Testis (tissue), 3 donors: ENCODE results near the gene CCDC102A. TPM values are rescaled to one million over a fixed set of nuclear protein-coding genes. Genes with fewer than 3 reads are reported as not detected.

Experiments used
- DNase-seq: peaks from one replicate; pipeline ENCODE4 v3.0.0-alpha.2; 2019
- H3K27ac ChIP-seq, 2 donors: fragments of 200-600 bp; sonication (generic); one replicate each; pipeline ENCODE4 v1.5.1; 2019
- H3K27me3 ChIP-seq: fragments of 200-600 bp; sonication (generic); one replicate; pipeline ENCODE4 v1.5.1; 2019
- H3K36me3 ChIP-seq: fragments of 200-600 bp; sonication (generic); one replicate; pipeline ENCODE4 v1.5.1; 2017; ENCODE audit warnings: low read depth; ENCODE audit errors: missing control alignments
- H3K4me1 ChIP-seq: fragments of 200-600 bp; sonication (generic); one replicate; pipeline ENCODE4 v1.5.1; 2019
- H3K4me3 ChIP-seq, 2 donors: fragments of 200-600 bp; sonication (generic); one replicate each; pipeline ENCODE4 v1.5.1; 2017 to 2019
- H3K9me3 ChIP-seq: fragments of 200-600 bp; sonication (generic); one replicate; pipeline ENCODE4 v1.5.1; 2017
- POLR2A ChIP-seq: fragments of 450-650 bp; IDR thresholded peaks from one replicate; pipeline ENCODE4 v1.6.1; 2017; ENCODE audit warnings: antibody characterized with exemption, mild to moderate bottlenecking, moderate library complexity
- WGBS, 2 donors: methylation state at CpG; one replicate each; pipeline ENCODE4 v1.1.5; 2018; 5-methylcytosine and 5-hydroxymethylcytosine counted together
- intact Hi-C: fragments of 100-400 bp; cut with DNase I; formaldehyde crosslinking; loops from one replicate; pipeline ENCODE4 v1.15.1; 2023; ENCODE audit warnings: low total_unique reads
- polyA plus RNA-seq: library from polyadenylated mRNA; stranded (reverse); fragments of 350-450 nt; fragmentation: Illumina TruSeq; extraction: RNeasy Lipid Tissue Mini Kit (QIAGEN cat#74804); gene quantifications from one replicate; pipeline ENCODE4 v1.2.3, GENCODE V29; 2014; ENCODE audit warnings: low read depth, low replicate concordance; ENCODE audit not compliant: insufficient read depth
- total RNA-seq, 2 donors: library from RNA; depleted of rRNA; stranded (reverse); fragments of >200 nt; gene quantifications; one replicate each; pipeline ENCODE4 v1.2.3, GENCODE V29; 2016
- TF ChIP-seq, protein P1 (sequence below), 3 experiments: fragments of 450-650 bp in 2 of 3; fragments of 200-600 bp in 1 of 3; sonication (generic) in 1 of 3; IDR thresholded peaks; one replicate each; pipeline ENCODE4 v1.5.1; 2016 to 2019; ENCODE audit warnings: antibody characterized with exemption in 3 of 3, mild to moderate bottlenecking in 2 of 3, moderate library complexity in 1 of 3

CCDC102A gene
- total and polyA plus RNA-seq, 3 donors from 2014 or later = 7.7 to 16.7 (median 13.1) TPM

GRCh38 chr16:57535680-57536305 lies 578 bp downstream of the CCDC102A start:
- Histone ChIP-seq H3K4me3 (peak overlapping the region; percentile 72 to 84), H3K27me3 (no peaks in the 10 kb centered on the region), H3K27ac (peak overlapping the region; percentile 61 to 84), H3K36me3 (no peaks in the 10 kb centered on the region), H3K4me1 (peaks cover 35% of the 10 kb centered on the region), H3K9me3 (no peaks in the 10 kb centered on the region)
- DNase-seq = peak; percentile 95
- intact Hi-C loops = no loop called here
- TF ChIP-seq, protein P1, sequence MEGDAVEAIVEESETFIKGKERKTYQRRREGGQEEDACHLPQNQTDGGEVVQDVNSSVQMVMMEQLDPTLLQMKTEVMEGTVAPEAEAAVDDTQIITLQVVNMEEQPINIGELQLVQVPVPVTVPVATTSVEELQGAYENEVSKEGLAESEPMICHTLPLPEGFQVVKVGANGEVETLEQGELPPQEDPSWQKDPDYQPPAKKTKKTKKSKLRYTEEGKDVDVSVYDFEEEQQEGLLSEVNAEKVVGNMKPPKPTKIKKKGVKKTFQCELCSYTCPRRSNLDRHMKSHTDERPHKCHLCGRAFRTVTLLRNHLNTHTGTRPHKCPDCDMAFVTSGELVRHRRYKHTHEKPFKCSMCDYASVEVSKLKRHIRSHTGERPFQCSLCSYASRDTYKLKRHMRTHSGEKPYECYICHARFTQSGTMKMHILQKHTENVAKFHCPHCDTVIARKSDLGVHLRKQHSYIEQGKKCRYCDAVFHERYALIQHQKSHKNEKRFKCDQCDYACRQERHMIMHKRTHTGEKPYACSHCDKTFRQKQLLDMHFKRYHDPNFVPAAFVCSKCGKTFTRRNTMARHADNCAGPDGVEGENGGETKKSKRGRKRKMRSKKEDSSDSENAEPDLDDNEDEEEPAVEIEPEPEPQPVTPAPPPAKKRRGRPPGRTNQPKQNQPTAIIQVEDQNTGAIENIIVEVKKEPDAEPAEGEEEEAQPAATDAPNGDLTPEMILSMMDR (IDR thresholded peaks at IDR 0.05) = no peak
- no peak for TF ChIP-seq POLR2A
- WGBS, 2 donors = 0% methylated on average over 19 of the region's 50 CpGs; no CpG with 5 or more reads in 1 of the 2 donors

DNA sequence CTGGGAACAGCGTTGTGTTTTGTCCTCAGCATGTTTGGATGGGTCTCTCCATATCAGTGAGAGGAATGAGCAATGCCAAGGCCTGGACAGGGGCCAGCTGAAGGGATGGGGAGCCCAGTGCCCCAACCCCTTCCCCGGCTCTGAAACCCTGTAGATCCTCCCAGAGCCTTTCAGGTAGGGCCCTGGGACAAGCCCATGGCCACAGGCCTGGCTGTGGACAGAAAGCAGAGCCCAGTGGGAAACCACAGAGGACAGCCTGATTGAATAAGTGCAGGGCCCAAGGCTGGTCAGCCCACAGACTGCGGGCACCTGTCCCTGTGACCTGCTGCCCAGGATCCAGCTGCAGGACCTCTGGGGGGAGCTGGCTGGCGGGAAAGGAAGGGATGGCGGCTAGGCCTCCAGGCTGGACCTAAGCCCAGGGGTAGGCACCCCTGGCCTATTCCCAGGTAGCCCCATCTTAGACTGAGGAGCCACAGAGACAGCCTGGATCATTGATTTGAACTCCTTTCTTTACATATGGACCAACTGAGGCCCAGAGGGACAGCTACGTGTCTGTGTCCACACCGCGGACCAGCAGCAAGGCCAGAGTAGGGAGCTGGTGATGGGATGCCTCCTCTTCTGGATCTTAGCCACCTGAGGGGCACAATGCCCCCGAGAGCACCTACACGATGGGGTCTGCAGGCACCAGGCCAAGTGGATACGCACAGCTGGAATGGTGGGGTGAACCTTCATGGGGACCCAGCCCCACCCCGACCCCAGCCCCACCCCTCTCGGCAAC lies 1.3 kb downstream of the CCDC102A start:
- Histone ChIP-seq H3K4me1 (peaks cover 35% of the 10 kb centered on the region), H3K27me3 (no peaks in the 10 kb centered on the region), H3K27ac (peak overlapping the region in 1 of 2 donors; percentile 61), H3K9me3 (no peaks in the 10 kb centered on the region), H3K36me3 (no peaks in the 10 kb centered on the region), H3K4me3 (peak overlapping the region; percentile 72 to 84)
- TF ChIP-seq, protein P1 (IDR thresholded peaks at IDR 0.05) = no peak
- no peak for TF ChIP-seq POLR2A
- intact Hi-C loops = no loop called here
- peak; percentile 10 for DNase-seq
- 44 to 55% methylated on average over 6 to 13 of the region's 13 CpGs for WGBS, 2 donors

DNA sequence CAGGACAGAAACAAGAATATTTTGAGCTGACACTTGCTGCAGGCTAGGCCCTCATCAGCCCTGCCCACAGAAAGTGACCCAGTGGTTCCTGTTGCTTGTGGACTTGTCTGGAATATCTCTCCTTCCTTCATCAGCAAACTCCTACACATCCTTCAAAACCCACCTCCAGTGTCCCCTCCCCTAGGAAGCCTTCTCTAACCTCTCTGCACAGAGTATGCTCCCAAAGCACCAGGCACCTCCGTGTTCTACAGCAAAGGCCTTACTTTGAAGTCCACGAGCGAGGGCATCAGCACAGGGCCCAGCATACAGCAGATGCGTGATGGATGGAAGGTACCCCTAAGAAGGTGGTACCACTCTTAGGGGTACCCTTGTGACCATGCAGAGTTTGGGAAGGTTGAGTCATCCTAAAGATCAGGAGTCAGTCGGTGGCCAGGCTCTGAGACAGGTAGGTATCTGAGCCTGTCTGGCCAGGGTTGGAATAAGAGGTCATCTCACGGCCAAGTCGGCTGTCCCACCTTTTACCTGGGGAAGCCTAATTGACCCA lies 2.0 kb downstream of the CCDC102A start:
- no peak overlapping the region for H3K4me3 ChIP-seq
- 92 to 97% methylated on average over 7 of the region's 7 CpGs for WGBS, 2 donors
- no peaks in the 10 kb centered on the region for H3K9me3 ChIP-seq
- H3K27me3 ChIP-seq = no peaks in the 10 kb centered on the region
- no peak for TF ChIP-seq POLR2A
- TF ChIP-seq, protein P1 (IDR thresholded peaks at IDR 0.05) = no peak
- peaks cover 35% of the 10 kb centered on the region for H3K4me1 ChIP-seq
- peak; percentile 12 for DNase-seq
- no peak overlapping the region for H3K27ac ChIP-seq
- intact Hi-C loops = no loop called here
- no peaks in the 10 kb centered on the region for H3K36me3 ChIP-seq

DNA sequence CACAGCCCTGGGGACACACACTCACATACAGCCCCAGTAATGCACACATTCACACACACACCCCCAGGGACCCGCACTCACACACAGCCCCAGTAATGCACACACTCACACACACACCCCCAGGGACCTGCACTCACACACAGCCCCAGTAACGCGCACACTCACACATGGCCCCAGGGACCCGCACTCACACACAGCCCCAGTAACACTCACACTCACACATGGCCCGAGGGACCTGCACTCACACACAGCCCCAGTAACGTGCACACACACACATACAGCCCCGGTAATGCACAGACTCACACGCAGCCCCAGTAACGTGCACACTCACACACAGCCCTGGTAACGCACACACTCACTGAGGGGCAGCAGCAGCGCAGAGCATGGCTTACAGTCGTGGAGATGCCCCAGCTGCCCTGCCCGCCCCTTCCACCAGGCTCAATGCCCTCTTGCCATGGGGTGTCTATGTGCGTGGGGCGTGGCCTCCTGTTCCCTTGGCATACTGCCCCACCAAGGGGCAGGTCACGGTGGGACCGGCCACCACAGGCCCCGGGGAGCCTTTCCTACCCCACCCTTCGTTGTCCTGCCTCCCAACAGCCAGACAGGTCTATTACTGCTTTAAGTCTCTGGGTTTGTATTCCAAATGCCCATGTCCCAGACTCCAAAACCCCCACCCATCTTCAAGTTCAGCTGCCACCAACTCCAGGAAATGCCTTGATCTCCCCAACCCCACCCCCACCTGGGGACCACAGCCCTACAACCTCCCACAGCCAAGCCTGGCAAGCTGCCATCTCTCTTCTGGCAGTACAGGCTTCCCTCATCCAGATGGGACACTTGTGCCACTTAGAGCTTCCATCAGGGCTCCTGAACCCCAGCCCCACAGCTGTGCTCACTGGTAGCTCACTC lies 2.7 kb downstream of the CCDC102A start:
- intact Hi-C loops = no loop called here
- H3K27me3 ChIP-seq = no peaks in the 10 kb centered on the region
- H3K36me3 ChIP-seq = no peaks in the 10 kb centered on the region
- H3K9me3 ChIP-seq = no peaks in the 10 kb centered on the region
- no peak overlapping the region for H3K27ac ChIP-seq
- WGBS, 2 donors = 32 to 59% methylated on average over 7 to 19 of the region's 19 CpGs
- no peak overlapping the region for H3K4me3 ChIP-seq
- no peak for TF ChIP-seq POLR2A
- TF ChIP-seq, protein P1 (IDR thresholded peaks at IDR 0.05) = no peak
- peak; percentile 16 for DNase-seq
- peaks cover 35% of the 10 kb centered on the region for H3K4me1 ChIP-seq
